Measurements from ENCODE around the gene GRK3.

The GRK3 gene

DNA sequence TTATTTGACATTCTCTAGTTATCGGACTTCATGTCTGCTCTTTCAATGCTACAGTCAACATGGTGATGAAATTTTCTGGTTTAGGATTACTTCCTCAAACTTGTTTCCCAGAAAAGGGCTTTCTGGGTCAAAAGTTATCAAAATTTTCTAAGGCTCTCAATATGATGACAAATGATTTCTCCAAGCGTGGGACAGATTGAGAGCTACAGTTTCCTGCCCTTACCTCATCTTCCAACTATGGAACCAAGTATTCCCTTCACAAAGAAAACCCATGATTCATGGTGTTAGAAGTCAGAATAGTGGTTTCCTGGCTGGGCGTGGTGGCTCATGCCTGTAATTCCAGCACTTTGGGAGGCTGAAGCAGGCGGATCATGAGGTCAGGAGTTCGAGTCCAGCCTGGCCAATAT lies 195.4 kb downstream of the GRK3 start:
- Mint-ChIP-seq H3K36me3 (ENCODE audit: low read depth) (peaks cover 7% of the 10 kb centered on the region), H3K27ac (no peak overlapping the region), H3K27me3 (ENCODE audit: low read depth) (no peaks in the 10 kb centered on the region), H3K4me1 (ENCODE audit: low read depth) (peaks cover 38% of the 10 kb centered on the region), H3K4me3 (no peak overlapping the region), H3K9me3 (no peaks in the 10 kb centered on the region)
- no peak for DNase-seq (ENCODE audit: low spot score)

DNA sequence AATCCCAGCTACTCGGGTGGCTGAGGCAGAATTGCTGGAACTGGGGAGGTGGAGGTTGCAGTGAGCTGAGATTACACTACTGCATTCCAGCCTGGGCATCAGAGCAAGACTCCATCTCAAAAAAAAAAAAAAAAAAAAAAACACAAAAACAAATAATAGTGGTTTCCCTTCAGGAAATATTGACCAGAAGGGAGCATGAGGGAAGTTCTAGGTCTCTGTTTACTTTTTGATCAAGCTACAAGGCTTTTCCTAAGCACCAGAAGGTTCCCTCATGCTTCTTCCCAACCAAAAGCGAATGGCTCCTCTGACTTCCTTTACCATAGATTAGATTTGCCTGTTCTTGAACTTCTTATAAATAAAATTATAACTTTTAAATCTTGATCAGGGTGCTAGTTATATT lies 195.8 kb downstream of the GRK3 start:
- Mint-ChIP-seq H3K9me3 (peaks cover 3% of the 10 kb centered on the region), H3K36me3 (ENCODE audit: low read depth) (peaks cover 12% of the 10 kb centered on the region), H3K4me1 (ENCODE audit: low read depth) (peaks cover 38% of the 10 kb centered on the region), H3K27me3 (ENCODE audit: low read depth) (no peaks in the 10 kb centered on the region), H3K27ac (no peak overlapping the region), H3K4me3 (no peak overlapping the region)
- no peak for DNase-seq (ENCODE audit: low spot score)

- Mint-ChIP-seq H3K4me1 (ENCODE audit: low read depth) (peaks cover 32% of the 10 kb centered on the region), H3K4me3 (no peak overlapping the region), H3K9me3 (peaks cover 11% of the 10 kb centered on the region), H3K27me3 (ENCODE audit: low read depth) (no peaks in the 10 kb centered on the region), H3K27ac (no peak overlapping the region), H3K36me3 (ENCODE audit: low read depth) (peaks cover 19% of the 10 kb centered on the region)
- DNase-seq (ENCODE audit: low spot score) = no peak
Observed at GRCh38 chr22:25760848-25761595, 196.5 kb downstream of the GRK3 start.

DNA sequence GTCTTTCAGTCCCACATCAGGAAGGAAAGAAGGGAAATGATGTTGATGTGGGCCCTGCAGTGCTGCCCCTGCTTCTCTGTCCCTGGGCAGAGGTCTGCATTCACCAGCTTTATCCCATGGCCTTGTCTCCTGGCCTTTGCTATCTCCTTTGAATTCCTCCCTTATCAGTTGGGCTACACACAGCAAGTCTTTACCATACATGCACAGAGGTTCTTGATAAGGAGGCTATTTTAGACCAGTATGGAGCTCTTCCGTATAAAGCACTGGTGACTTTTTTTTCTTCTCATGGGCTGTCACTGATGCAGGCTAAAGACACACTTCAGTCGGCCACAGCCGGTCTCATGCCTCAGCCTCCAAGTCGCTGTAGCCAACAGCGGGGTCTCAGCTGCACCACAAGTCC lies 197.7 kb downstream of the GRK3 start:
- no peak overlapping the region for H3K4me3 Mint-ChIP-seq
- peaks cover 22% of the 10 kb centered on the region for H3K9me3 Mint-ChIP-seq
- H3K4me1 Mint-ChIP-seq (ENCODE audit: low read depth) = peaks cover 32% of the 10 kb centered on the region
- H3K27me3 Mint-ChIP-seq (ENCODE audit: low read depth) = no peaks in the 10 kb centered on the region
- DNase-seq (ENCODE audit: low spot score) = no peak
- peaks cover 30% of the 10 kb centered on the region for H3K36me3 Mint-ChIP-seq (ENCODE audit: low read depth)
- H3K27ac Mint-ChIP-seq = peak overlapping the region; percentile 52

DNA sequence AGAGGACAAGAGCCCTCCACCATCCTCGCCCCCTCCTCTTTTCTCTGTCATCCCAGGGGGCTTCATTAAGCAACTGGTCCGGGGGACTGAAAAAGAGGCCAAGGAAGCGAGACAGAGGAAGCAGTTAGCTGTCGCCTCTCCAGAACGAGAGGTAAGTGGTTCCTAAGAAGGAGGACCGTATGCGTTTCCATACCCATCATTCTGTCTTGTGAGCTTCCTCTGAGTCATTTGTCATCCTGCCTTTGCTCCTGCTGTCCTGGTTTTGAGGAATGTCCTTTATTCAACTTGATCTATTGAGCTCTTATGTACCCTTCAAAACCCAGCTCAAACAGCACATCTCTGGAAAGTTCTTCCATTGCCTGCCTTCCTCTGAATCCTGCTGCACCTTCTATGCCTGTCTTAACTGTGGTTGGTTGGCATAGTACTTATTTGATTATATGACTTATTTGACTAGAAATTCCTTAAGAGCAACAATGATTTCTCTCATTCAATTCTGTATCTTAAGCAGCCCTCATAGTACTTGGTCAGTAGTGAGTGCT lies 198.8 kb downstream of the GRK3 start:
- Mint-ChIP-seq H3K27me3 (ENCODE audit: low read depth) (no peaks in the 10 kb centered on the region), H3K9me3 (peaks cover 30% of the 10 kb centered on the region), H3K36me3 (ENCODE audit: low read depth) (peaks cover 42% of the 10 kb centered on the region), H3K27ac (no peak overlapping the region), H3K4me1 (ENCODE audit: low read depth) (peaks cover 30% of the 10 kb centered on the region), H3K4me3 (no peak overlapping the region)
- DNase-seq (ENCODE audit: low spot score) = no peak

GRCh38 chr22:25764270-25765015 lies 200.0 kb downstream of the GRK3 start:
- Mint-ChIP-seq H3K36me3 (ENCODE audit: low read depth) (peaks cover 51% of the 10 kb centered on the region), H3K27ac (no peak overlapping the region), H3K27me3 (ENCODE audit: low read depth) (no peaks in the 10 kb centered on the region), H3K4me3 (no peak overlapping the region), H3K4me1 (ENCODE audit: low read depth) (peaks cover 31% of the 10 kb centered on the region), H3K9me3 (peaks cover 36% of the 10 kb centered on the region)
- DNase-seq (ENCODE audit: low spot score) = no peak

DNA sequence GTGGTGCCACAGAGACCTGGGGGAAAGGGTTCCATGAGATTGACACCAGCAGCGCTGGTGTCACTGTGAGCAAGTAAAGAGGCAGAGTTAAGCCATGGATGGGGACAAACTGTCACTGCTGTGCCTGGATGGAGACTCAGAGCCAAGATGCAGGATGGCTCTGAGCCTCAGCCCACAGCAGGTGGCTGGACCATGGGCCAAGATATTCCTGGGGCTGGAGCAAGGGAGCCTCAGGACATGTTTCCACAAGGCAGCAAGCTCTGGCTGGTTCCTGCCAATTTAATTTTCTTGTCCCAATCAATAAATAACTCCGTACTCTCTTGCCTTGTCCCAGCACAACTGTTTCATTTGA lies 200.5 kb downstream of the GRK3 start:
- peaks cover 36% of the 10 kb centered on the region for H3K9me3 Mint-ChIP-seq
- peaks cover 55% of the 10 kb centered on the region for H3K36me3 Mint-ChIP-seq (ENCODE audit: low read depth)
- no peak overlapping the region for H3K27ac Mint-ChIP-seq
- no peak for DNase-seq (ENCODE audit: low spot score)
- H3K4me1 Mint-ChIP-seq (ENCODE audit: low read depth) = peaks cover 30% of the 10 kb centered on the region
- H3K4me3 Mint-ChIP-seq = no peak overlapping the region
- no peaks in the 10 kb centered on the region for H3K27me3 Mint-ChIP-seq (ENCODE audit: low read depth)

DNA sequence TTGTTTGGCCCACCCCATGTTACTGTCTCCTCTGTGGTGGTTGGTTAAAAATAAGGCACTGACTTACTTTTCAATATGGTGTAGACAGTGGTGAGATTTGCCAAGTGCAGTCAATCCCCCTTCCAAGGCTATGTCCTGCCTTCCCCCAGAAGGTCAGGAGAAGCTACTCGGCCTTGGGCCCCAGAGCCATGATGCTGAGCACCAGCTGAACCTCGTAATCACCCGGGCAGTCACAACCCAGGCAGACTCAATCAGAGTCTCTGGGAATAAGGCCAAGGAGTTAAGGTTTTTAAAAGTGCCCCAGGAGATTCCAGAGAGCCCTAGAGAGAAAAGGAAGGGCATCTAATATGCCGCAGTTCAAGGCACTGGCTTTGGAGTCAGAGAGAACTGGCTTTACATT lies 201.3 kb downstream of the GRK3 start:
- Mint-ChIP-seq H3K36me3 (ENCODE audit: low read depth) (peaks cover 62% of the 10 kb centered on the region), H3K27me3 (ENCODE audit: low read depth) (no peaks in the 10 kb centered on the region), H3K27ac (no peak overlapping the region), H3K4me1 (ENCODE audit: low read depth) (peaks cover 28% of the 10 kb centered on the region), H3K9me3 (peaks cover 36% of the 10 kb centered on the region), H3K4me3 (no peak overlapping the region)
- DNase-seq (ENCODE audit: low spot score) = no peak

- peaks cover 28% of the 10 kb centered on the region for H3K4me1 Mint-ChIP-seq (ENCODE audit: low read depth)
Observed at GRCh38 chr22:25766418-25766817, 201.9 kb downstream of the GRK3 start.

DNA sequence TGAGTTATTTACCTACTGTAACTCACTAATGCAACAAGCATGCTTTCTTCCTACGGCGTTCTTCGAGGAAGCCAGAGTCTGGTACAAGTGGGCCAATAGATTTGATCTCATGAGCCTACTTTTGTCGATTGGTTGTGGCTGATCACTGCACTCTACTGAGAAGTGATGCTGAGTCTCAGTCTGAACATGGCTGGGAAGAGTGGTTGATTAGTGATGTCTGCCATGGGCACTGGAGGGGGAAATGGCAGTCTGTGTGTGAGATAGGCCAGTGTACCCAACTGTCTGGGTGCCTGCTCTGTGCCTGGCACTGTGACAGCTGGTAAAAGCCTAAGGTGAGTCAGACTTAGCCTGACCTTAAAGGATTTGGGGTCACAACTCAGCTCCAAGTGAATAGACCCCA lies 205.9 kb downstream of the GRK3 start:
- peaks cover 32% of the 10 kb centered on the region for H3K9me3 Mint-ChIP-seq
- no peaks in the 10 kb centered on the region for H3K27me3 Mint-ChIP-seq (ENCODE audit: low read depth)
- H3K36me3 Mint-ChIP-seq (ENCODE audit: low read depth) = peaks cover 57% of the 10 kb centered on the region
- no peak overlapping the region for H3K4me3 Mint-ChIP-seq
- no peak overlapping the region for H3K27ac Mint-ChIP-seq
- DNase-seq (ENCODE audit: low spot score) = no peak
- peaks cover 37% of the 10 kb centered on the region for H3K4me1 Mint-ChIP-seq (ENCODE audit: low read depth)

More at GRCh38 chr22:25766418-25766817, 201.9 kb downstream of the GRK3 start:
- Mint-ChIP-seq H3K4me3 (no peak overlapping the region), H3K36me3 (ENCODE audit: low read depth) (peaks cover 66% of the 10 kb centered on the region), H3K27me3 (ENCODE audit: low read depth) (no peaks in the 10 kb centered on the region), H3K27ac (peak overlapping the region; percentile 43), H3K9me3 (peaks cover 36% of the 10 kb centered on the region)
- no peak for DNase-seq (ENCODE audit: low spot score)

DNA sequence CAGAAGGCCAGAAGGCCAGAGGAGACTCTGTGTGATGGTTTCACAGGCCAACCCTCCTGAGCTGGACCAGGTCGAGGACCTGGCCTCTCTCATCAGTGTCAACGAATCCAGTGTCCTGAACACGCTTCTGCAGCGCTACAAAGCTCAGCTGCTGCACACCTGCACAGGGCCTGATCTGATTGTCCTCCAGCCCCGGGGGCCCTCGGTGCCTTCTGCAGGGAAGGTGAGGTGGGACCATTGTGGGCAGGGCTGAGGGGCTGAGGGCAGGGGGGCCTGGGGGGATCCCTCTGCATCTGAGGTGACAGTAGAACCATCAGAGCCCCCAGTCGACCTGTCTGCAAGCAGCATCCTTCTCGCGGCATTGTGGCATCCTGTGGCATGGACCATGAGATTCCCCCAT lies 207.8 kb downstream of the GRK3 start:
- Mint-ChIP-seq H3K36me3 (ENCODE audit: low read depth) (peaks cover 37% of the 10 kb centered on the region), H3K4me1 (ENCODE audit: low read depth) (peaks cover 36% of the 10 kb centered on the region), H3K4me3 (peak overlapping the region; percentile 46), H3K27ac (peak overlapping the region; percentile 88), H3K9me3 (peaks cover 13% of the 10 kb centered on the region), H3K27me3 (ENCODE audit: low read depth) (no peaks in the 10 kb centered on the region)
- no peak for DNase-seq (ENCODE audit: low spot score)

DNA sequence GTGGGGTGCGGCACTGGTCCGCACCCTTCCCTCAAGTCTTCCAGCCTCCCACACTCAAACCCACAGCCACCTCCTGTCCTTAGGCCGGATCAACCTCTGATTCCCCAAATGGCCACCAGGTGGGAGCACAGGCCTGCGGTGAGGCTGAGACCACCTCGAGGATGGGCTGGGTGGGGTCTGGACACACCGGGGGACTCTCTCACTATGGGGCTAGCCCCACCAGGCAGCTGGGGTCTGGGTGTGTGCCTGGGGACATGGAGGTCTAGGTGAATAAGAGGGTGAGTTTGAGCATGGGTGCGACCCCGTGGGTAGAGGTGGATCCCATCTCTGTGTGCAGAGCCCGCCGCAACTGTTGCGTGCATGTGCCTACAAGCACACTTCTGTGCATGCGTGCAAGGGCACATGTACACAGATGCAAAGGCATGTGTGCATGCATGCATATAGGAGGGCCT lies 210.1 kb downstream of the GRK3 start:
- H3K9me3 Mint-ChIP-seq = no peaks in the 10 kb centered on the region
- H3K27ac Mint-ChIP-seq = peak overlapping the region; percentile 21
- H3K36me3 Mint-ChIP-seq (ENCODE audit: low read depth) = peaks cover 18% of the 10 kb centered on the region
- no peaks in the 10 kb centered on the region for H3K27me3 Mint-ChIP-seq (ENCODE audit: low read depth)
- no peak overlapping the region for H3K4me3 Mint-ChIP-seq
- peaks cover 27% of the 10 kb centered on the region for H3K4me1 Mint-ChIP-seq (ENCODE audit: low read depth)
- DNase-seq (ENCODE audit: low spot score) = no peak

DNA sequence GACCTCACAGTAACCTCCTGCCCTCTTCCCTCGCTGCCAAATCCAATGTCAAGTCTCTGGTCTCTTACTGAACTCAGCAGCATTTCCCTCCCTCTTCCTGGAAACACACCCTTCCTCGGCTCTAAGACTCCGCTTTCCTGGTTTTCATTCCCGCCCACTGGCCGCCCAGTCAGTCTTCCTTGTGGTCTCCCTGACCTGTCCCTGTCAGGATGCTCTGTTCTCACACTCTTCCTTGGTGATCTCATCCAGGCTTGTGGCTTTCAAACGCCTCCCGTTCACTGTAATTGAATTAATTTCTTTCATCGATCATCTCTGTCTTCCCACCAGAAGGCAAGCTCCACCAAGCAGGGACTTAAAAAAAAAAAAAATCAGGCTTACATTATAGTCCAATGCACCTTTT lies 211.1 kb downstream of the GRK3 start:
- Mint-ChIP-seq H3K9me3 (no peaks in the 10 kb centered on the region), H3K4me3 (no peak overlapping the region), H3K27me3 (ENCODE audit: low read depth) (no peaks in the 10 kb centered on the region), H3K36me3 (ENCODE audit: low read depth) (peaks cover 11% of the 10 kb centered on the region), H3K27ac (no peak overlapping the region), H3K4me1 (ENCODE audit: low read depth) (peaks cover 23% of the 10 kb centered on the region)
- no peak for DNase-seq (ENCODE audit: low spot score)

- Mint-ChIP-seq H3K9me3 (no peaks in the 10 kb centered on the region), H3K27ac (no peak overlapping the region), H3K4me1 (ENCODE audit: low read depth) (peaks cover 16% of the 10 kb centered on the region), H3K4me3 (no peak overlapping the region), H3K27me3 (ENCODE audit: low read depth) (no peaks in the 10 kb centered on the region), H3K36me3 (ENCODE audit: low read depth) (peaks cover 5% of the 10 kb centered on the region)
- DNase-seq (ENCODE audit: low spot score) = no peak
Observed at GRCh38 chr22:25777411-25777810, 212.9 kb downstream of the GRK3 start.
